Transverse colon (tissue), 4 donors: ENCODE results near the gene SHB. TPM values are rescaled to one million over a fixed set of nuclear protein-coding genes. Genes with fewer than 3 reads are reported as not detected.

ENCODE experiments used
- DNase-seq: peaks from one replicate; pipeline ENCODE4 v3.0.0-alpha.2; 2019
- H3K27ac ChIP-seq, 4 donors: fragments of 200-600 bp; sonication (generic); 2 replicates each; pipeline ENCODE4 v1.5.1; 2016 to 2018; ENCODE audit warnings: inconsistent platforms in 4 of 4
- H3K27me3 ChIP-seq: fragments of 200-600 bp; sonication (generic); 2 replicates; pipeline ENCODE4 v1.5.1; 2017; ENCODE audit warnings: inconsistent platforms
- H3K36me3 ChIP-seq, 4 donors: fragments of 200-600 bp; sonication (generic); 2 replicates each; pipeline ENCODE4 v1.5.1; 2017 to 2019; ENCODE audit warnings: inconsistent platforms in 4 of 4
- H3K4me1 ChIP-seq, 4 donors: fragments of 200-600 bp; sonication (generic); 2 replicates each; pipeline ENCODE4 v1.5.1; 2017 to 2020; ENCODE audit warnings: inconsistent platforms in 4 of 4
- H3K4me3 ChIP-seq, 4 donors: fragments of 200-600 bp; sonication (generic); 1 replicate in 1 of 4; 2 replicates in 3 of 4; pipeline versions ENCODE4 v1.5.1 to v1.6.1; 2017 to 2019; ENCODE audit warnings: inconsistent platforms in 4 of 4
- H3K9me3 ChIP-seq, 2 donors: fragments of 200-600 bp; sonication (generic); 2 replicates each; pipeline ENCODE4 v1.5.1; 2017 to 2019; ENCODE audit warnings: inconsistent platforms in 2 of 2
- EP300 ChIP-seq: sonication (generic); formaldehyde crosslinking; IDR thresholded peaks from one replicate; pipeline ENCODE4 v1.6.1; 2017; ENCODE audit warnings: antibody characterized with exemption, low read depth
- POLR2A ChIP-seq: fragments of 450-650 bp; IDR thresholded peaks from one replicate; pipeline ENCODE4 v1.6.1; 2016; ENCODE audit warnings: antibody characterized with exemption, mild to moderate bottlenecking, moderate library complexity
- POLR2AphosphoS5 ChIP-seq, 3 donors: sonication (generic); formaldehyde crosslinking; IDR thresholded peaks; one replicate each; pipeline ENCODE4 v1.6.1; 2016; ENCODE audit warnings: antibody characterized with exemption in 3 of 3
- WGBS, 2 donors: methylation state at CpG; one replicate each; pipeline ENCODE4 v1.1.5; 2018; ENCODE audit warnings: low coverage in 1 of 2; 5-methylcytosine and 5-hydroxymethylcytosine counted together
- in situ Hi-C, 4 donors: fragments of 200-750 bp; cut with MboI; loops; one replicate each; pipeline versions ENCODE4 v1.15.0 to v1.15.1; 2017; ENCODE audit warnings: low sequenced_read_pairs in 3 of 4, low pct_ligation_motif_present in 1 of 4, low pct_unique_long_range_greater_than_20kb in 1 of 4
- intact Hi-C: fragments of 100-400 bp; cut with DNase I; formaldehyde crosslinking; loops from one replicate; pipeline ENCODE4 v1.15.1; 2023; ENCODE audit warnings: low total_unique reads
- total RNA-seq, 4 donors: library from RNA; depleted of rRNA; stranded (reverse); fragments of >200 nt; gene quantifications; one replicate each; pipeline ENCODE4 v1.1.0, GENCODE V29; 2016
- TF ChIP-seq, protein P1 (sequence below), 5 experiments: fragments of 200-600 bp in 3 of 5; fragments of 450-650 bp in 2 of 5; sonication (generic) in 3 of 5; IDR thresholded peaks; 1 replicate in 2 of 5; 2 replicates in 3 of 5; pipeline ENCODE4 v1.5.1; 2016 to 2017; ENCODE audit warnings: antibody characterized with exemption in 5 of 5, inconsistent platforms in 3 of 5, mild to moderate bottlenecking in 2 of 5, moderate library complexity in 1 of 5

SHB gene
- total RNA-seq, 4 donors from 2014 or later: 11.9 to 33.7 (median 22.2) TPM

DNA sequence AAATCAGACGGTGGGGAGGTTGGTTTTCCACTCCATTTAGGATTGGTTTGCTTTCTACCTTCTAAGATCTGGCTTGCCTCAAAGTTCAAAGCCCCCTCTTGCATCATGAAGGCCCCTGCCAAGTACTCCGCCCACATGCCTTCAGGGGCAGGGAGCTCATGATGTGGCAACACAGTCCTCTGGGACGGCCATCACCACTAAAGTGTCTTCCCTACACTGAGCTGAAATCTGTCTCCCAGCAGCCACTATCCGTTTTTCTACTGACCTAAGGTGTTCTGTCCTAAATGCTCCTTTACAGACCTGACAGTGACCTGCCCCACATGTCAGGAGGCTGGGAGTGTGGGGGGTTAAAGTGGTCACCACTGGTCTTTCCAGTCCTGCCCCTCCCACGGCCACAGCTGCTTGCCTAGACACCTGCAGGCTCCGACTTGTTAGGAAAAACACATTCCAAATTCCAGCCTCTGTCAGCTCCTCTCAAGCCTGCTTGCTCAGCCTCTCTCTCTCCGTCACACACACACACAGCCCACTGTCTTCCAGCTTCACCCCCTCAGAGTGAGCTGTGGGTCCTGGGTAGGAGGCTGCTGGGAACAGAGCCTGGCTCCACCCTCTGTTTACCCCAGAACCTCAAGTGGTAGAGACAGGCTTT is 44.9 kb downstream of the SHB start:
- intact Hi-C loops: no loop called here
- Histone ChIP-seq H3K36me3 (no peaks in the 10 kb centered on the region), H3K4me1 (peaks cover 50 to 66% (median 58%) of the 10 kb centered on the region in 4 donors), H3K27me3 (no peaks in the 10 kb centered on the region), H3K4me3 (no peak overlapping the region), H3K9me3 (no peaks in the 10 kb centered on the region), H3K27ac (peak overlapping the region; percentile 70 to 85 (median 77))
- no peak for TF ChIP-seq EP300
- peak in 2 of 3 donors; percentile 43 to 52 for TF ChIP-seq POLR2AphosphoS5 (IDR thresholded peaks at IDR 0.05)
- TF ChIP-seq, protein P1, sequence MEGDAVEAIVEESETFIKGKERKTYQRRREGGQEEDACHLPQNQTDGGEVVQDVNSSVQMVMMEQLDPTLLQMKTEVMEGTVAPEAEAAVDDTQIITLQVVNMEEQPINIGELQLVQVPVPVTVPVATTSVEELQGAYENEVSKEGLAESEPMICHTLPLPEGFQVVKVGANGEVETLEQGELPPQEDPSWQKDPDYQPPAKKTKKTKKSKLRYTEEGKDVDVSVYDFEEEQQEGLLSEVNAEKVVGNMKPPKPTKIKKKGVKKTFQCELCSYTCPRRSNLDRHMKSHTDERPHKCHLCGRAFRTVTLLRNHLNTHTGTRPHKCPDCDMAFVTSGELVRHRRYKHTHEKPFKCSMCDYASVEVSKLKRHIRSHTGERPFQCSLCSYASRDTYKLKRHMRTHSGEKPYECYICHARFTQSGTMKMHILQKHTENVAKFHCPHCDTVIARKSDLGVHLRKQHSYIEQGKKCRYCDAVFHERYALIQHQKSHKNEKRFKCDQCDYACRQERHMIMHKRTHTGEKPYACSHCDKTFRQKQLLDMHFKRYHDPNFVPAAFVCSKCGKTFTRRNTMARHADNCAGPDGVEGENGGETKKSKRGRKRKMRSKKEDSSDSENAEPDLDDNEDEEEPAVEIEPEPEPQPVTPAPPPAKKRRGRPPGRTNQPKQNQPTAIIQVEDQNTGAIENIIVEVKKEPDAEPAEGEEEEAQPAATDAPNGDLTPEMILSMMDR (IDR thresholded peaks at IDR 0.05): no peak
- no peak for TF ChIP-seq POLR2A
- WGBS, 2 donors: 38 to 42% methylated on average over 3 to 7 of the region's 7 CpGs
- DNase-seq: peak; percentile 43
- in situ Hi-C loops: loop anchor here in 1 of 4 donors (10.0 kb wide), 1 partner anchor 59 kb away; no protein-coding TSS in a partner anchor

DNA sequence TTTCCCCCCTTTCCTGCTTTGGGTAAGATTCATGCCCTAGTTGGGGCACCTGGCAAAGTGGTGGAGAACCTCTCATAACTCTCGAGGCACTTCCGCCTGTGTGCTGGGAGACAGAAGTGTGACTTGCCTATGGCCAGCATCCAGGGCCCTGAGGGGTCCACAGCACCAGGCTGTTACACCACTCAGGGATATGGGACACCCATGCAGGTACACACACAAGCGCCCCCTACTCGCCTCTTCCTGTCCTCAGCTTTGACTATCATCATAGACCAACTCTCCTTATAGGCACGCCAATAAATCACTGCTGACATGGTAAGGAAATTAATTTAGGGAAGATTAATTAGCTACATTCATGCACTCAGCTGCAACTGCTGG is 45.4 kb downstream of the SHB start:
- H3K36me3 ChIP-seq: no peaks in the 10 kb centered on the region
- DNase-seq: no peak
- WGBS, 2 donors: 85 to 91% methylated on average over 3 to 5 of the region's 5 CpGs
- in situ Hi-C loops: loop anchor here in 1 of 4 donors (10.0 kb wide), 1 partner anchor 59 kb away; no protein-coding TSS in a partner anchor
- H3K4me1 ChIP-seq: peaks cover 54 to 71% (median 62%) of the 10 kb centered on the region in 4 donors
- H3K9me3 ChIP-seq: no peaks in the 10 kb centered on the region
- TF ChIP-seq, protein P1 (IDR thresholded peaks at IDR 0.05): no peak
- no peak for TF ChIP-seq EP300
- no peak for TF ChIP-seq POLR2AphosphoS5 (IDR thresholded peaks at IDR 0.05)
- no peak for TF ChIP-seq POLR2A
- intact Hi-C loops: no loop called here
- peak overlapping the region; percentile 70 to 85 (median 77) for H3K27ac ChIP-seq
- no peaks in the 10 kb centered on the region for H3K27me3 ChIP-seq
- H3K4me3 ChIP-seq: no peak overlapping the region

DNA sequence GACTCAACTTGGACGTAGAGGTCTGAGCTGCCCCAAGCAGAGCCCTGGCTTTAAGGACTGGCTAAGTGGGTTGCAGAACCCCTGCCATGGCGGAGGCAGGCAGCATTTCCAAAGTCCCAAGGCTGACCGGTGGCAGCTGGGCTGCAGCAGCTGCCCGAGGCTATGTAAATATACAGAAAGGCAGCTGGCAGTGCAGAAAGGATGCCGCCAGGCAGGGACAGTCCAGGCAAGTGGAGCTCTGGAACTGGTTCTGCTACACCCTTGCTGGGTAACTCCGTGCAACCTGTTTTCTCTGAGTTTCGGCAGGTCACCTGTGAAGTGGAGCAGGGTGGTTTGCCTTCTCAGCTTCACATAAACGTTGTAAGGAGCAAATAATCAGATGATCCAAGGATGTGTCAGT is 46.0 kb downstream of the SHB start:
- peak overlapping the region; percentile 70 to 85 (median 77) for H3K27ac ChIP-seq
- H3K27me3 ChIP-seq: no peaks in the 10 kb centered on the region
- no peaks in the 10 kb centered on the region for H3K36me3 ChIP-seq
- no peak overlapping the region for H3K4me3 ChIP-seq
- H3K4me1 ChIP-seq: peaks cover 54 to 75% (median 65%) of the 10 kb centered on the region in 4 donors
- no peaks in the 10 kb centered on the region for H3K9me3 ChIP-seq
- WGBS, 2 donors: 37% methylated on average over 8 of the region's 8 CpGs; no CpG with 5 or more reads in 1 of the 2 donors
- intact Hi-C loops: no loop called here
- no peak for DNase-seq
- in situ Hi-C loops: loop anchor here in 1 of 4 donors (10.0 kb wide), 1 partner anchor 58 kb away; no protein-coding TSS in a partner anchor
- TF ChIP-seq POLR2AphosphoS5 (IDR thresholded peaks at IDR 0.05): peak; percentile 52 to 82 (median 57)
- TF ChIP-seq, protein P1 (IDR thresholded peaks at IDR 0.05): no peak

- H3K27me3 ChIP-seq: no peaks in the 10 kb centered on the region
- no peaks in the 10 kb centered on the region for H3K9me3 ChIP-seq
- intact Hi-C loops (no loop called here), in situ Hi-C loops (loop anchor here in 1 of 4 donors (10.0 kb wide), 1 partner anchor 58 kb away; no protein-coding TSS in a partner anchor)
- TF ChIP-seq POLR2A (no peak), EP300 (no peak)
- TF ChIP-seq, protein P1 (IDR thresholded peaks at IDR 0.05): no peak
- no peak for DNase-seq
- H3K36me3 ChIP-seq: no peaks in the 10 kb centered on the region
- H3K27ac ChIP-seq: peak overlapping the region; percentile 70 to 85 (median 77)
- 88% methylated on average over 17 of the region's 17 CpGs; no CpG with 5 or more reads in 1 of the 2 donors for WGBS, 2 donors
- H3K4me3 ChIP-seq: no peak overlapping the region
- peaks cover 50 to 71% (median 61%) of the 10 kb centered on the region in 4 donors for H3K4me1 ChIP-seq
These were observed 46.7 kb downstream of the SHB start for GRCh38 chr9:38022203-38022895.
